Thoracic aorta (tissue), 2 donors: ENCODE data around the gene CMTM7. TPM values are rescaled to one million over a fixed set of nuclear protein-coding genes. Genes with fewer than 3 reads are reported as not detected.

Experiments
- ATAC-seq: fragments of 150-250 bp; one replicate; pipeline ENCODE4 v1.8.0; 2017; ENCODE audit warnings: low read depth; ENCODE audit not compliant: insufficient number of reproducible peaks, low FRiP score
- DNase-seq: peaks from one replicate; pipeline ENCODE4 v3.0.0-alpha.2; 2020; ENCODE audit warnings: low spot score
- H3K27ac ChIP-seq, 2 donors: fragments of 200-600 bp; sonication (generic); 1 replicate in 1 of 2; 2 replicates in 1 of 2; pipeline ENCODE4 v1.5.1; 2016; ENCODE audit warnings: mild to moderate bottlenecking in 2 of 2, moderate library complexity in 2 of 2
- H3K27me3 ChIP-seq: fragments of 200-600 bp; sonication (generic); replicated peaks from 2 replicates; pipeline ENCODE4 v1.6.0; 2016; ENCODE audit warnings: mild to moderate bottlenecking; ENCODE audit not compliant: insufficient read depth
- H3K36me3 ChIP-seq: fragments of 200-600 bp; sonication (generic); one replicate; pipeline ENCODE4 v1.5.1; 2016
- H3K4me1 ChIP-seq, 2 donors: fragments of 200-600 bp; sonication (generic); 1 replicate in 1 of 2; 2 replicates in 1 of 2; pipeline versions ENCODE4 v1.5.1 to v1.6.0; 2016; ENCODE audit warnings: low read depth in 2 of 2, mild to moderate bottlenecking in 1 of 2; ENCODE audit not compliant: control insufficient read depth in 1 of 2
- H3K4me3 ChIP-seq: fragments of 200-600 bp; sonication (generic); 2 replicates; pipeline ENCODE4 v1.5.1; 2016; ENCODE audit warnings: mild to moderate bottlenecking
- H3K9me3 ChIP-seq: fragments of 200-600 bp; sonication (generic); 2 replicates; pipeline ENCODE4 v1.5.1; 2016
- CTCF ChIP-seq: fragments of 200-600 bp; sonication (generic); IDR thresholded peaks from one replicate; pipeline ENCODE4 v1.5.1; 2019; ENCODE audit warnings: antibody characterized with exemption
- total RNA-seq, 2 donors: library from RNA; depleted of rRNA; stranded (reverse); fragments of >200 nt; gene quantifications; one replicate each; pipeline versions ENCODE4 v1.1.0 to v1.2.3, GENCODE V29; 2016

The CMTM7 gene
- total RNA-seq, 2 donors from 2014 or later: 10.3 to 21.5 TPM

DNA sequence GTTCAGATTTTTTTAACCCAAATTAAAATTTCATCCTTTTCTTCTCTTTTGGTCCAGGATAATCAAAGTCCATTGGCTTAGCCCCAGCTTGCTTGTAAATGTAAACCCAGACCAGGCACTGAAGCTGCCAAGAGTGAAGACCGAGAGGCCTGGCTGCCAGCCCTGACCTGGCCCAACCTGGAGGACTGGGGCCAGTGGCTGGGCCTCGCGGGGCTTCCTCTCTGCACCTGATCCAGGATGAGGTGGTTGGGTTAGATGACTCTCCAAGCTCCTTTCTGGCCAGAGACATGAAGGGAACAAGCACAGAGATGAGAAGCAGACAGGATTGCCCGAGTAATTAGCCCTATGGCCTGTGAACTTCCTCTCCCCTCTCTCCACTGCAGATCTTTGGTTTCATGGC lies 60.4 kb downstream of the CMTM7 start:
- Histone ChIP-seq H3K36me3 (no peaks in the 10 kb centered on the region), H3K4me3 (no peak overlapping the region), H3K4me1 (no peaks in the 10 kb centered on the region), H3K27ac (no peak overlapping the region), H3K9me3 (no peaks in the 10 kb centered on the region), H3K27me3 (no peaks in the 10 kb centered on the region)
- no peak for ATAC-seq
- no peak for DNase-seq
- no peak for TF ChIP-seq CTCF

DNA sequence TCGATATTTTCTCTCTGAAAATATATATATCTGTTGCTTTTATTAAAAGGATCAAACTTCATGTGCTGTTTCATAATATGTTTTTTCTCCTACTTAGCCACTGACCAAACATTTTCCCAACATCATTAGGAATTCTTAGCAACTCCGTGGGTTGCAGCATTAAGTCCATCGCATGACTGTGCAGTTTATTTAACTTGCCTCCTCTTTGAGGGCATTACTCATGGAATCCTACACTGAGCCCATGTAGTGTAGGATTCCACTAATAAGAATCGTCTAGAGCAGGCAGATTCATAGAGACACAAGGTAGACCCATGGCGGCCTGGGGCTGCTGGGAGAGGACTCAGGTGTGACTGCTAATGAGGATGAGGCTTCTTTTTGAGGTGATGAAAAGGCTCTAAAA lies 61.7 kb downstream of the CMTM7 start:
- H3K36me3 ChIP-seq: no peaks in the 10 kb centered on the region
- no peaks in the 10 kb centered on the region for H3K9me3 ChIP-seq
- no peaks in the 10 kb centered on the region for H3K4me1 ChIP-seq
- ATAC-seq (no peak), DNase-seq (no peak)
- no peak overlapping the region for H3K27ac ChIP-seq
- no peaks in the 10 kb centered on the region for H3K27me3 ChIP-seq
- H3K4me3 ChIP-seq: no peak overlapping the region
- TF ChIP-seq CTCF: no peak

GRCh38 chr3:32454111-32454510 lies 62.5 kb downstream of the CMTM7 start:
- no peak for ATAC-seq

GRCh38 chr3:32454731-32455608 lies 63.3 kb downstream of the CMTM7 start:
- DNase-seq (no peak), ATAC-seq (no peak)
- H3K36me3 ChIP-seq: no peaks in the 10 kb centered on the region
- H3K4me3 ChIP-seq: no peak overlapping the region
- TF ChIP-seq CTCF: no peak
- no peaks in the 10 kb centered on the region for H3K9me3 ChIP-seq
- H3K4me1 ChIP-seq: no peaks in the 10 kb centered on the region
- no peaks in the 10 kb centered on the region for H3K27me3 ChIP-seq
- H3K27ac ChIP-seq: no peak overlapping the region

More at GRCh38 chr3:32454111-32454510, 62.5 kb downstream of the CMTM7 start:
- Histone ChIP-seq H3K4me3 (no peak overlapping the region), H3K9me3 (no peaks in the 10 kb centered on the region), H3K36me3 (no peaks in the 10 kb centered on the region), H3K27me3 (no peaks in the 10 kb centered on the region), H3K4me1 (no peaks in the 10 kb centered on the region), H3K27ac (no peak overlapping the region)
- TF ChIP-seq CTCF: no peak
- no peak for DNase-seq

GRCh38 chr3:32455609-32456428 lies 64.2 kb downstream of the CMTM7 start:
- no peak overlapping the region for H3K27ac ChIP-seq
- H3K4me1 ChIP-seq: no peaks in the 10 kb centered on the region
- no peak for DNase-seq
- H3K4me3 ChIP-seq: no peak overlapping the region
- no peaks in the 10 kb centered on the region for H3K36me3 ChIP-seq
- no peak for ATAC-seq
- no peaks in the 10 kb centered on the region for H3K27me3 ChIP-seq
- no peak for TF ChIP-seq CTCF
- H3K9me3 ChIP-seq: no peaks in the 10 kb centered on the region
